Activated CD4-positive, CD25-positive, alpha-beta regulatory T cell treated with anti-CD3 and anti-CD28 coated beads, Interleukin-2, amount 50 U/mL, for 16 hours (primary cell): ENCODE results near the gene SLC16A3.

Source experiments
- DNase-seq: peaks from one replicate; pipeline ENCODE4 v3.0.0-alpha.2; 2020; ENCODE audit warnings: low read depth, low spot score

SLC16A3 gene

GRCh38 chr17:82236142-82236971 is 7.5 kb downstream of the SLC16A3 start:
- peak; percentile 55 for DNase-seq

DNA sequence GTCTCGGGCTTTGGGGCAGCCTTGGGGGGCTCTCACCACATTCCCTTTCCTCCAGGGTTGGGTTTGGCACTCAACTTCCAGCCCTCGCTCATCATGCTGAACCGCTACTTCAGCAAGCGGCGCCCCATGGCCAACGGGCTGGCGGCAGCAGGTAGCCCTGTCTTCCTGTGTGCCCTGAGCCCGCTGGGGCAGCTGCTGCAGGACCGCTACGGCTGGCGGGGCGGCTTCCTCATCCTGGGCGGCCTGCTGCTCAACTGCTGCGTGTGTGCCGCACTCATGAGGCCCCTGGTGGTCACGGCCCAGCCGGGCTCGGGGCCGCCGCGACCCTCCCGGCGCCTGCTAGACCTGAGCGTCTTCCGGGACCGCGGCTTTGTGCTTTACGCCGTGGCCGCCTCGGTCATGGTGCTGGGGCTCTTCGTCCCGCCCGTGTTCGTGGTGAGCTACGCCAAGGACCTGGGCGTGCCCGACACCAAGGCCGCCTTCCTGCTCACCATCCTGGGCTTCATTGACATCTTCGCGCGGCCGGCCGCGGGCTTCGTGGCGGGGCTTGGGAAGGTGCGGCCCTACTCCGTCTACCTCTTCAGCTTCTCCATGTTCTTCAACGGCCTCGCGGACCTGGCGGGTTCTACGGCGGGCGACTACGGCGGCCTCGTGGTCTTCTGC is 8.4 kb downstream of the SLC16A3 start:
- no peak for DNase-seq

DNA sequence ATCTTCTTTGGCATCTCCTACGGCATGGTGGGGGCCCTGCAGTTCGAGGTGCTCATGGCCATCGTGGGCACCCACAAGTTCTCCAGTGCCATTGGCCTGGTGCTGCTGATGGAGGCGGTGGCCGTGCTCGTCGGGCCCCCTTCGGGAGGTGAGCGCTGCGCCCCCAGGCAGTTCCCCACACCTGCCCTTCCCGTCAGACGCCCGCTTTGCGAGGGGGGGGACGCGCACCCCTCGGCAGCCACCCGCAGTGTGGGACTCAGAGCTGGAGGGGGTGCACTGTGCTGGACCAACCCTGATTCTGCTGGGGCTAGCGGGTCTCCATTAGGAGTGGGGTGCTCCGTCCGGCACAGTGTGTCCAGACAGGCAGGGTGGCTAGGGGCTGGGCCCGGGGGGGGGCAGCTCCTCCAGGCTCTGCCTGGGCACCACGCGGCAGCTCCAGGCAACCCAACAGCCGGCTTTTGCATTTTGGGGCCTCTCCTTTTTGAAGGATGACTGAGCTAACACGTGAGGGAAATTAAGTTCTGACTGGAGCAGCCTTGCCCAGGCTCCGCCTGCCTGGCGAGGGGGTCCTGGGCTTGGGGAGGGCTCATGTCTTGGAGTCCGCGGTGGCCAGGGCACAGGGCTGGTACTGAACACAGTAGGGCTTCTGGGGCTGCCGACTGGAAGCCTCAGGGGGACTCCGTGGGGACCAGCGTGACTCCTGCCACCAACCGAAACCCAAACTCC is 9.1 kb downstream of the SLC16A3 start:
- no peak for DNase-seq

GRCh38 chr17:82238472-82239201 is 9.8 kb downstream of the SLC16A3 start:
- peak; percentile 40 for DNase-seq

DNA sequence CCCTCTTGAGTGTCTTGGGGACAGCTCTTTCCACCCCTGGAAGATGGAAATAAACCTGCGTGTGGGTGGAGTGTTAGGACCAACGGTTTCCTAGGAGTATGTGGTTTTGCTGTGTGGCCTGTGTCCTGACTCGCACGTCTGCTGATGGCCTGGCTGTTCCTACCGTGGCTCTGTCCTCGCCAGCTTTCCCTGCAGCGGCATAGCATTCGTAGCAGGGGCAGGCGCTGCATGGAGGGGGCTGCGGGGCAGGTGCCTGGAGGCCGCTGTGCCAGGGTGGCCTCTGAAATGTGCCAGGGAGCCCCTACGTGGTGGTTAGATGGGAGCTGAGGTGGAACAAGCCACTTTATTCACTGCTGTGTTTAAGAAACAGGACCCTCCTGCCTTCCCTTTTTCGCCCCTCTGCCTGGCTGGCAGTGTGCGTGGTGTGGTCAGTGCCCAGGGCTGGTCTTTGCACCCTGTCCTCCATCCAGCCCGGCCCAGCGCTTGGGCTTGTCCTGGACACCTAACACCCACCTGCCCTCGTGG is 10.6 kb downstream of the SLC16A3 start:
- DNase-seq: no peak

GRCh38 chr17:82239926-82240505 is 11.2 kb downstream of the SLC16A3 start:
- DNase-seq: no peak

- DNase-seq: no peak
Observed at GRCh38 chr17:82240506-82241182, 11.8 kb downstream of the SLC16A3 start.

DNA sequence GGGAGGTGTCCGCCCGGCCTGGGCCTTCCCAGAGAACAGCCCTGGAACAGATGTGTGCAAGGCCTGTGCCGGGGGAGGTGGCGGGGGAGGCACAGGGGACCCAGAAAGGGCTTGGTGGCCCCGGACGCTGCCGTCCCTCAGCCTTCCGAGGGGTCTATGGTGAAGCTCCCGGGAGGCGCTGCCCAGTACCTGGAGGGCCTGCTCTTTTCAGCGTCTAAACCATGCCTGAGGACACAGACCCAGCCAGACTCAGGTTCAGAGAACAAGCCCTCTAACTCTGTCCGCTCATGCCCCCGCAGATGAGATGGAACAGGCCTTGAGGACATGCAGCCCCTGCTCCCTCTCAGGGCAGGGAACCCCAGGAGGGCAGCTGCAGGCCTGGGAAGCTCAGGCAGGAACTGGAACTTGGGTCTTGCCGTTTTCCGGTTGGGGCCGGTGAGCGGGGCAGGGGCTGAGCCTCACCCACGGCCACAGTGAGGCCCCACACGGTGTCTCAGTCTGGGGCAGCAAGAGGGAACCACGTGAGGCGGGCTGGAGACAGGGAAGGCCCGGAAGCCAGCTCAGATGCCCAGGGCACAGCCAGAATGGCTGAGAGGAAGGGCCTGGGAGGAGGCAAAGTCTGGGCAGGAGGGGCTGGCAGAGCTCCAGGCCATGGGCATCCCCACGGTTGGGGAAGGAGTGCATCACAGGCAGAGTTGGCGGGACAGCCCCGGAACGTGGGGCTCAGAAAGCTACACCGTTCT is 12.5 kb downstream of the SLC16A3 start:
- no peak for DNase-seq

DNA sequence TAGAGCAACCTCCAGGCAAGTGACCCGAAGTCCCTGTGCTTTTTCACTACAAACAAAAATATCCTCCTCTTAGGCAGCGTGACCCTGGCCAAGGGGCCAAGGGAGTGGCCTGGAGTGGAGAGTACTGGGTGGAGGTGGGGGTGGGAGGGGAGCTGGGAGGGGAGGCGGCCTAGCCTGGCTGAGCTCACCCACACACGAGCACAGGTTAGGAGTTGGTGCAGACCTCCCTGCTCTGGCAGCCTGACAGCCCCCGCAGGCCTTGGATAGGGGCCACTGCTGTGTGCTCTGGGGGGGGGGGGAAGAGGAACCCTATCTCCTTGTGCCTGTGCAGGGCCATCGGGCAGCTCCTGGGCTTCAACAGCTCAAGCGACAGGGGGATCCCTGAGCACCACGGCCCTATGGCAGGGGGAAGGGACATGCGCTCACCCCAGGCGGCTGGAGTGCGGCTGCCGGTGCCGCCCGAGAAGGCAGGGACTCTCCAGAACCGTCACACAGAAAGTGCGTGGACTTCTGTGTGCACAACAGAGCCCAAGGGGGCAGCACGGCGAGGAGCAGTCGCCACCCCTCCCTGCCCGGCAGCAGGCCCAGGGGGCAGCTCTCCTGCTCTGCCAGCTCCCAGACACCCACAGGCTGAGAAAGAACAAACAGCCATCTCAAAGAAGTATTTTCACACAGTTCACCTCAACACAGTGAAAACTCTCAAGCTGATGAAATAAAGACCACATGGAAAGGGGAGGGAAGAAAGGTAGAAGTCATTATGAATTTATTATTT is 13.3 kb downstream of the SLC16A3 start:
- no peak for DNase-seq

- no peak for DNase-seq
Observed at GRCh38 chr17:82242698-82242976, 13.8 kb downstream of the SLC16A3 start.

- no peak for DNase-seq
Observed at GRCh38 chr17:82242977-82243647, 14.3 kb downstream of the SLC16A3 start.

DNA sequence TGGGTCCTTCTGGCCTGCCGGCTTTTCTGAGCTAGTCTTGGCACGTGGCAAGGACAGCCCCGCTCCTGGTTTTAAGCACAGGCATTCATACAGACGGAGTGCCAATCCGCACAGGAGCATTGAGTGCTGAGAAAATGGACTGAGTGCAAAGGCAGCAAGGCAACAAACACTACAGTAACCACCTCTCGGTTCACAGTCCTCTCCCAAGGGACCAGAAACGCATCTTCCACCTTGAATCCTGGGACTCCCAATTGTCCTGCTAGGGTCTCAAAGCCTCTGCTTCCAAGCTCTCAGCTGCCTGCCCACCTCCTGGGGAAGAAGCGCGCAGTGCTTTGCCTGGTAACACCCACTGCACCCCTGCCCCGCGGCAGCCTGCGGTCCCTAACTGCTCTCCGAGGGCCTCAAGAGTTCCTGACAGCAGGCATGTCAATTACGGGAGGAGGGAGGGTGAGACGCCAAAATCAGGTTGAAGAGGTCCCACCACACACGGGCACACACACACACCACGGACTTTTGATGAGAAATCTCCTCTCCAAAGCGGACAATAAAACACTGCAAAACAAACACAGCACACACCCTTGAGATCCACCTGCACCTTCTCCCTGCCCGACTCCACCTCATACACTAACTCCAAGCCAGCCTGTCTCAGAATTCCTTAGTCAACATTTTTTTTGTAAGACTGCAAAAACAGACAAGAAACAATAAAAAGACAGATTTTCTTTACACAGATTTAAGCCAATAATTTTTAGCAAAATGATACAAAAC is 15.0 kb downstream of the SLC16A3 start:
- DNase-seq: no peak

GRCh38 chr17:82244413-82245133 is 15.7 kb downstream of the SLC16A3 start:
- DNase-seq: no peak

GRCh38 chr17:82245134-82246039 is 16.5 kb downstream of the SLC16A3 start:
- DNase-seq: no peak

DNA sequence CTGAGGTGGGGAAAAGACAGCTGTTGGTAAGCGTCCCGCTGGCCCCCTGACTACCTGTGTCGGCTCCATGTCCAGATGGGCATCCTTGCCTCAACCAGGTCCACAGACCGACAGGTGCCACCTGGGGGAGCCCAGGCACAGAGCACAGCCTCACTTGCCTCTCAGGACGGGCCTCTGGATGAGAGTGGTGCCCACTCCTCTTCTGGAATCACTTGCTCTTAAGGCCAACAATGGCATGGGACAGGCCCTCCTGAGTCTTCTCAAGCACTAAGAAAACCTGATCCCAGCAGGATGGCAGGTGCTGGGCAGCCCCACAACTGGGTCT is 17.2 kb downstream of the SLC16A3 start:
- DNase-seq: no peak

DNA sequence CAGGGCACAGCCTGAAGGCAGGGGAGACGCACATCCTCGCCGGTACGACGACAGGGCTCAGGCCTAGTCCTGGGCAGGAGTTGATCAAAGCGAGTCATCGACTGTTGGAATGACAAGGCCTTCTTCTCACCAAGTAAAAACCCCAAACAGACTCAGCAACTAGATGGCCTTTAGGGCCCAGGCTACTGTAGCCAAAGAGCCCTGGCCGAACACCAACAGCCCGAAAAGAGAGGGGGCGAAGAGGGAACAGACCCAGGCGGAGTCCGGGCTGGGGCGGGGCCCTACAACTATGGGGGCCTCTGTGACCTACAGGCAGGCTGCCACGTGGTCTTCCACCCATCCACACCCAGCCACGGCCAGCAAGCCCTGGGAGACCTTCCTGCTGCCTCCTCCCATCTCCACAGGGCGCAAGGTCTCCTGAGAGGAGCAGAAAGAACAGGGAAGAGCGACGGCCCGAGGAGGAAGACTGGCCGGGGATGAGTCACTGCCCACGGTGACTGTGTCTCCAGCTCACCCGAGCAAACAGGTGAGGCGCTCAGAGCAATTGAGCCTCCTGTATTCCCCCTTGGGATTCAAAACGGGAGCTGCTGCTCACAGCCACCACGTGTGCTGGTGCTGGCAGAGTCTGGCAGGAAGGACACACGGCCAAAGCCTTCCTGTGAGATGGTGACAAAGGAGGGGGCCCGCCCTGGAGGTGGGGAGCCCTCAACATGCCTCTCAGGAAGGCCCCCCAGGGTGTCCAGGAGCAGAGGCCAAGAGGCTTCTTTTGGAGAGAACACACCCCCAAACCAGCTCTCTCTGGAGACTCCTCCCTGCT is 17.7 kb downstream of the SLC16A3 start:
- no peak for DNase-seq
